ENCODE measurements around the gene KNL1. TPM values are rescaled to one million over a fixed set of nuclear protein-coding genes. Genes with fewer than 3 reads are reported as not detected.
"Not testable (repeated sequence)": the region's sequence is repeated elsewhere in the genome, so short reads cannot be mapped to it uniquely, and the experiment has no call there.

Gene KNL1
- total RNA-seq, 4 donors from 2014 or later = 0.10 to 0.33 (median 0.33) TPM; not detected in 1

- no peak overlapping the region for H3K27ac ChIP-seq
- H3K36me3 ChIP-seq = peaks cover 0 to 12% of the 10 kb centered on the region in 2 donors
- intact Hi-C loops (cut with DNase I; ENCODE audit: low total_unique reads) (no loop called here), in situ Hi-C loops (cut with MboI; ENCODE audit: low sequenced_read_pairs in 4 of 4) (loop anchor here in 1 of 4 donors (10.0 kb wide), 1 partner anchor 64 kb away; no protein-coding TSS in a partner anchor)
- H3K4me1 ChIP-seq = no peaks in the 10 kb centered on the region
- ATAC-seq (no peak), DNase-seq (no peak)
- H3K9me3 ChIP-seq = no peaks in the 10 kb centered on the region
- H3K4me3 ChIP-seq = no peak overlapping the region
- no peak for TF ChIP-seq CTCF (IDR thresholded peaks at IDR 0.05 in 4 of 5, conservative IDR thresholded peaks at IDR 0.05 in 1 of 5)
- no peaks in the 10 kb centered on the region for H3K27me3 ChIP-seq
Measured at GRCh38 chr15:40578892-40579291, 15.2 kb upstream of the KNL1 start.

- in situ Hi-C loops (cut with MboI; ENCODE audit: low sequenced_read_pairs in 4 of 4); H3K27me3 ChIP-seq; H3K36me3 ChIP-seq; ATAC-seq; intact Hi-C loops (cut with DNase I; ENCODE audit: low total_unique reads); H3K9me3 ChIP-seq; DNase-seq; H3K4me3 ChIP-seq; H3K4me1 ChIP-seq; H3K27ac ChIP-seq: not testable (repeated sequence)
Measured at GRCh38 chr15:40581796-40582195, 12.3 kb upstream of the KNL1 start.

GRCh38 chr15:40582726-40583246 lies 11.3 kb upstream of the KNL1 start:
- ATAC-seq = peak; percentile 33 to 56
- H3K36me3 ChIP-seq = no peaks in the 10 kb centered on the region
- no peak for TF ChIP-seq CTCF (IDR thresholded peaks at IDR 0.05 in 4 of 5, conservative IDR thresholded peaks at IDR 0.05 in 1 of 5)
- no peak for TF ChIP-seq POLR2A (IDR thresholded peaks at IDR 0.05)
- intact Hi-C loops (cut with DNase I; ENCODE audit: low total_unique reads) = no loop called here
- H3K9me3 ChIP-seq = no peaks in the 10 kb centered on the region
- no peaks in the 10 kb centered on the region for H3K4me1 ChIP-seq
- in situ Hi-C loops (cut with MboI; ENCODE audit: low sequenced_read_pairs in 4 of 4) = no loop called here
- no peak for DNase-seq
- H3K27ac ChIP-seq = no peak overlapping the region
- no peaks in the 10 kb centered on the region for H3K27me3 ChIP-seq
- H3K4me3 ChIP-seq = peak overlapping the region; percentile 29 to 52 (median 39)

- Histone ChIP-seq H3K4me1 (no peaks in the 10 kb centered on the region), H3K27ac (no peak overlapping the region), H3K27me3 (no peaks in the 10 kb centered on the region), H3K4me3 (no peak overlapping the region), H3K9me3 (no peaks in the 10 kb centered on the region), H3K36me3 (no peaks in the 10 kb centered on the region)
- in situ Hi-C loops (cut with MboI; ENCODE audit: low sequenced_read_pairs in 4 of 4) (no loop called here), intact Hi-C loops (cut with DNase I; ENCODE audit: low total_unique reads) (no loop called here)
- DNase-seq = no peak
- no peak for ATAC-seq
- TF ChIP-seq CTCF (IDR thresholded peaks at IDR 0.05 in 4 of 5, conservative IDR thresholded peaks at IDR 0.05 in 1 of 5) = no peak
- TF ChIP-seq POLR2A (IDR thresholded peaks at IDR 0.05) = no peak
Measured at GRCh38 chr15:40584191-40584590, 9.9 kb upstream of the KNL1 start.

GRCh38 chr15:40590667-40591050 lies 3.4 kb upstream of the KNL1 start:
- no peaks in the 10 kb centered on the region for H3K36me3 ChIP-seq
- TF ChIP-seq POLR2A (IDR thresholded peaks at IDR 0.05) (no peak), CTCF (IDR thresholded peaks at IDR 0.05 in 4 of 5, conservative IDR thresholded peaks at IDR 0.05 in 1 of 5) (no peak)
- no peak overlapping the region for H3K27ac ChIP-seq
- H3K27me3 ChIP-seq = no peaks in the 10 kb centered on the region
- H3K4me3 ChIP-seq = no peak overlapping the region
- DNase-seq = no peak
- H3K4me1 ChIP-seq = peaks cover 9% of the 10 kb centered on the region in 2 donors
- no peaks in the 10 kb centered on the region for H3K9me3 ChIP-seq
- in situ Hi-C loops (cut with MboI; ENCODE audit: low sequenced_read_pairs in 4 of 4) (loop anchor here in 2 of 4 donors (5.0 to 10.0 kb wide), 3 partner anchors 56 to 304 kb away; partner anchors contain the start of gene VPS18 (in 2 of the 2)), intact Hi-C loops (cut with DNase I; ENCODE audit: low total_unique reads) (loop anchor here (5.0 to 10.0 kb wide), 3 partner anchors 68 to 302 kb away; partner anchors contain the start of genes DNAJC17, VPS18 and ZFYVE19)
- ATAC-seq = no peak

All from gastrocnemius medialis (tissue), 4 donors.